DMS53 treated with DMSO at 0.1 percent for 48 hours (cell line): ENCODE data around the gene UNC13A.
"Not testable (repeated sequence)": the region's sequence is repeated elsewhere in the genome, so short reads cannot be mapped to it uniquely, and the experiment has no call there.

Experiments used
- DNase-seq: peaks from one replicate; lab custom pipeline; 2025; ENCODE audit not compliant: unreplicated experiment; lab: John Stamatoyannopoulos, UW

Gene UNC13A

GRCh38 chr19:17575871-17576757 is 112.0 kb downstream of the UNC13A start:
- no peak for DNase-seq

- no peak for DNase-seq
These were observed 115.5 kb downstream of the UNC13A start for GRCh38 chr19:17572638-17573037.

GRCh38 chr19:17570791-17571190 is 117.4 kb downstream of the UNC13A start:
- no peak for DNase-seq

GRCh38 chr19:17570291-17570690 is 117.9 kb downstream of the UNC13A start:
- not testable (repeated sequence) for DNase-seq

GRCh38 chr19:17567940-17568339 is 120.2 kb downstream of the UNC13A start:
- DNase-seq, result no peak

GRCh38 chr19:17565611-17566010 is 122.5 kb downstream of the UNC13A start:
- no peak for DNase-seq

- no peak for DNase-seq
These were observed 123.4 kb downstream of the UNC13A start for GRCh38 chr19:17564781-17565180.

GRCh38 chr19:17562561-17562960 is 125.6 kb downstream of the UNC13A start:
- no peak for DNase-seq

- DNase-seq, result no peak
These were observed 126.1 kb downstream of the UNC13A start for GRCh38 chr19:17562097-17562496.

- DNase-seq, result no peak
These were observed 128.0 kb downstream of the UNC13A start for GRCh38 chr19:17560205-17560595.

- no peak for DNase-seq
These were observed 130.7 kb downstream of the UNC13A start for GRCh38 chr19:17557466-17557865.

GRCh38 chr19:17556995-17557394 is 131.2 kb downstream of the UNC13A start:
- DNase-seq, result no peak

GRCh38 chr19:17555929-17556813 is 132.0 kb downstream of the UNC13A start:
- peak; percentile 2 for DNase-seq

GRCh38 chr19:17555480-17555928 is 132.7 kb downstream of the UNC13A start, which contains the start of gene COLGALT1:
COLGALT1 (plus strand) TSS chr19:17555649; CDS start chr19:17555714, 65 bp downstream.
- DNase-seq, result peak; percentile 67

GRCh38 chr19:17554968-17555479 is 133.1 kb downstream of the UNC13A start:
- DNase-seq, result no peak

GRCh38 chr19:17553256-17553655 is 134.9 kb downstream of the UNC13A start:
- DNase-seq, result no peak

- not testable (repeated sequence) for DNase-seq
These were observed 135.4 kb downstream of the UNC13A start for GRCh38 chr19:17552735-17553134.
